HG02588 (cell line): Measurements from ENCODE around the gene ATIC.

Source experiments
- ATAC-seq: cut with Tn5 transposase; IDR thresholded peaks from one replicate; pipeline ENCODE4 v1.9.1; 2021; ENCODE audit warnings: mild to moderate bottlenecking, moderate library complexity; ENCODE audit not compliant: unreplicated experiment

Gene ATIC

GRCh38 chr2:215396595-215397313, 84.9 kb downstream of the ATIC start:
- ATAC-seq, result no peak

- ATAC-seq, result no peak
Observed at GRCh38 chr2:215397632-215398341, 85.9 kb downstream of the ATIC start.

DNA sequence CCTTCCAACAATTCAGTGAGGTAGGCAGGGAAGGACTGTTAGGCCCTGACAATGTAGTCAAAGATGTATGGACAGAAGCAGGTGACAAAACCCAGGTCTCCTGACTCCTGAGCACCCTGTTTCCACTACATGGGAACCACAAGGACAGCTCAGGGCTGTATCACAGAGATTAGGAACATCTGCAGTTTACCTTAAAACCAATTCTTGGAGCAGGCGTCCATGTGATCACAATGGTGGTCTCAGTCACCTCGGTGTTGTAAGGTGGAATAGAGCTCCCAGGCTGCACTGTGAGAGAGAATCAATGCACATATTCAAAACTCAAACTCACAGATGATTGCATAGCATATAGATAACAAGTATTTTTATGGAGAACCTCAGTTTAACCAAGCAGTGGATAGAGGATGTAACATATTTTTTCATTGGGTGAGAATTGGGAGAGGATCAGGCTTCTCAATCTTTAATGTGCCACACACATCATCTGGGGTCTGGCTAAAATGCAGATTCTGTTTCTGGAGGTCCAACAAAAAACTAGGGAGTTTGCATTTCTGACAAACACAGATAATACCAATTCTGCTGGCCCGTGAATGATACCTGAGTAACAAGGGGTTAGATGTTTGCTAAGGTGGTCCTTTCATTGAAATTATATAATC, 87.3 kb downstream of the ATIC start:
- ATAC-seq, result no peak
